ENCODE data around the gene PPM1H.
"Not testable (repeated sequence)": the region's sequence is repeated elsewhere in the genome, so short reads cannot be mapped to it uniquely, and the experiment has no call there.

Gene PPM1H

GRCh38 chr12:62834971-62835547, 99.9 kb downstream of the PPM1H start:
- DNase-seq (ENCODE audit: low read depth): peak; percentile 14

GRCh38 chr12:62834406-62834805, 100.5 kb downstream of the PPM1H start:
- DNase-seq (ENCODE audit: low read depth): no peak

- DNase-seq (ENCODE audit: low read depth): no peak
These were observed 101.3 kb downstream of the PPM1H start for GRCh38 chr12:62833634-62834033.

- no peak for DNase-seq (ENCODE audit: low read depth)
These were observed 102.4 kb downstream of the PPM1H start for GRCh38 chr12:62832558-62832957.

- no peak for DNase-seq (ENCODE audit: low read depth)
These were observed 102.9 kb downstream of the PPM1H start for GRCh38 chr12:62832027-62832426.

- DNase-seq (ENCODE audit: low read depth): no peak
These were observed 107.1 kb downstream of the PPM1H start for GRCh38 chr12:62827855-62828254.

- no peak for DNase-seq (ENCODE audit: low read depth)
These were observed 107.9 kb downstream of the PPM1H start for GRCh38 chr12:62827042-62827441.

- no peak for DNase-seq (ENCODE audit: low read depth)
These were observed 117.2 kb downstream of the PPM1H start for GRCh38 chr12:62817556-62818271.

- no peak for DNase-seq (ENCODE audit: low read depth)
These were observed 120.7 kb downstream of the PPM1H start for GRCh38 chr12:62814243-62814642.

GRCh38 chr12:62813031-62813829, 121.7 kb downstream of the PPM1H start:
- peak; percentile 23 for DNase-seq (ENCODE audit: low read depth)

GRCh38 chr12:62811481-62811880, 123.5 kb downstream of the PPM1H start:
- not testable (repeated sequence) for DNase-seq (ENCODE audit: low read depth)

GRCh38 chr12:62808166-62808879, 126.6 kb downstream of the PPM1H start:
- DNase-seq (ENCODE audit: low read depth): no peak

- no peak for DNase-seq (ENCODE audit: low read depth)
These were observed 128.1 kb downstream of the PPM1H start for GRCh38 chr12:62806893-62807292.

GRCh38 chr12:62806244-62806836, 128.6 kb downstream of the PPM1H start:
- no peak for DNase-seq (ENCODE audit: low read depth)

GRCh38 chr12:62805517-62805916, 129.4 kb downstream of the PPM1H start:
- no peak for DNase-seq (ENCODE audit: low read depth)

- DNase-seq (ENCODE audit: low read depth): no peak
These were observed 131.2 kb downstream of the PPM1H start for GRCh38 chr12:62803756-62804155.

- no peak for DNase-seq (ENCODE audit: low read depth)
These were observed 132.0 kb downstream of the PPM1H start for GRCh38 chr12:62802984-62803383.

- no peak for DNase-seq (ENCODE audit: low read depth)
These were observed 132.6 kb downstream of the PPM1H start for GRCh38 chr12:62802321-62802720.

- no peak for DNase-seq (ENCODE audit: low read depth)
These were observed 133.2 kb downstream of the PPM1H start for GRCh38 chr12:62801796-62802195.

- peak; percentile 16 for DNase-seq (ENCODE audit: low read depth)
These were observed 134.1 kb downstream of the PPM1H start for GRCh38 chr12:62800707-62801400.

- DNase-seq (ENCODE audit: low read depth): no peak
These were observed 135.1 kb downstream of the PPM1H start for GRCh38 chr12:62799766-62800406.
